HEK293 (cell line): ENCODE results near the gene BICC1.

Source experiments
- CTCF ChIA-PET: fragments of 350-600 bp; formaldehyde crosslinking; extraction: SDS; loops from one replicate; lab custom pipeline; 2021; ENCODE audit warnings: antibody characterized with exemption; lab: Yijun Ruan, JAX
- POLR2A ChIA-PET: fragments of 300-600 bp; formaldehyde crosslinking; extraction: SDS; loops from one replicate; lab custom pipeline; 2020; ENCODE audit warnings: antibody characterized with exemption, inconsistent platforms; lab: Yijun Ruan, JAX
- H3K27ac ChIP-seq: fragments of 200-500 bp; sonication (Bioruptor generic); 2 replicates; pipeline ENCODE4 v1.5.1; 2014; ENCODE audit warnings: low read depth, low read length, control low read depth, inconsistent platforms; ENCODE audit errors: extremely low read depth
- H3K36me3 ChIP-seq, 2 experiments: fragments of 200-500 bp in 1 of 2; sonication (Bioruptor generic) in 1 of 2; 1 replicate in 1 of 2; 2 replicates in 1 of 2; pipeline ENCODE4 v1.5.1; 2014 to 2017; ENCODE audit warnings: inconsistent platforms in 2 of 2, low read length in 2 of 2; ENCODE audit not compliant: control insufficient read depth in 2 of 2, insufficient read depth in 1 of 2
- H3K4me1 ChIP-seq: fragments of 200-500 bp; sonication (Bioruptor generic); 2 replicates; pipeline ENCODE4 v1.5.1; 2014; ENCODE audit warnings: mild to moderate bottlenecking, low read length, inconsistent platforms; ENCODE audit not compliant: control insufficient read depth, insufficient read depth
- H3K4me3 ChIP-seq: 2 replicates; pipeline ENCODE4 v1.5.1; 2011; ENCODE audit warnings: low read depth, mild to moderate bottlenecking, control low read depth, low read length, moderate library complexity
- H3K9me3 ChIP-seq: fragments of 200-500 bp; sonication (Bioruptor generic); 2 replicates; pipeline ENCODE4 v1.5.1; 2014; ENCODE audit warnings: low read depth, low read length, inconsistent platforms; ENCODE audit not compliant: control insufficient read depth, insufficient read depth
- HOXA7 ChIP-seq: sonication (generic); formaldehyde crosslinking; IDR thresholded peaks from 2 replicates; pipeline ENCODE4 v1.8.1; 2022; ENCODE audit warnings: missing genetic modification reagents, borderline replicate concordance
- HOXD13 ChIP-seq: sonication (generic); formaldehyde crosslinking; IDR thresholded peaks from 2 replicates; pipeline ENCODE4 v1.8.0; 2022; ENCODE audit warnings: missing genetic modification reagents, borderline replicate concordance
- KLF9 ChIP-seq: fragments of 450-650 bp; formaldehyde crosslinking; IDR thresholded peaks from 2 replicates; pipeline ENCODE4 v1.5.1; 2016; ENCODE audit warnings: missing biosample characterization, missing genetic modification characterization, low read depth
- PRDM4 ChIP-seq: fragments of 450-650 bp; formaldehyde crosslinking; IDR thresholded peaks from 2 replicates; pipeline ENCODE4 v1.5.1; 2017; ENCODE audit warnings: missing biosample characterization, missing genetic modification characterization
- PRDM6 ChIP-seq: fragments of 450-650 bp; formaldehyde crosslinking; IDR thresholded peaks from 2 replicates; pipeline ENCODE4 v1.5.1; 2017; ENCODE audit warnings: missing biosample characterization, missing genetic modification characterization
- REST ChIP-seq: fragments of 450-650 bp; formaldehyde crosslinking; IDR thresholded peaks from 2 replicates; pipeline ENCODE4 v1.5.1; 2016; ENCODE audit warnings: missing biosample characterization, missing genetic modification characterization
- ZBTB17 ChIP-seq: fragments of 450-650 bp; formaldehyde crosslinking; IDR thresholded peaks from 2 replicates; pipeline ENCODE4 v1.5.1; 2016; ENCODE audit warnings: missing biosample characterization, missing genetic modification characterization
- ZBTB44 ChIP-seq: fragments of 450-650 bp; IDR thresholded peaks from 2 replicates; pipeline ENCODE4 v1.5.1; 2018; ENCODE audit warnings: missing biosample characterization, mild to moderate bottlenecking, missing genetic modification characterization
- ZNF221 ChIP-seq: fragments of 450-650 bp; formaldehyde crosslinking; IDR thresholded peaks from 2 replicates; pipeline ENCODE4 v1.5.1; 2017; ENCODE audit warnings: missing biosample characterization, missing genetic modification characterization, borderline replicate concordance
- ZNF23 ChIP-seq: fragments of 450-650 bp; formaldehyde crosslinking; IDR thresholded peaks from 2 replicates; pipeline ENCODE4 v1.5.1; 2016; ENCODE audit warnings: missing biosample characterization, missing genetic modification characterization, borderline replicate concordance
- ZNF266 ChIP-seq: fragments of 450-650 bp; formaldehyde crosslinking; IDR thresholded peaks from 2 replicates; pipeline ENCODE4 v1.5.1; 2016; ENCODE audit warnings: missing biosample characterization, missing genetic modification characterization, low read depth
- ZNF341 ChIP-seq: fragments of 450-650 bp; formaldehyde crosslinking; IDR thresholded peaks from 2 replicates; pipeline ENCODE4; 2016; ENCODE audit warnings: low read depth, missing biosample characterization, missing genetic modification characterization
- ZNF350 ChIP-seq: fragments of 450-650 bp; formaldehyde crosslinking; IDR thresholded peaks from 2 replicates; pipeline ENCODE4 v1.5.0; 2017; ENCODE audit warnings: missing biosample characterization, mild to moderate bottlenecking, missing genetic modification characterization
- ZNF530 ChIP-seq: fragments of 450-650 bp; formaldehyde crosslinking; IDR thresholded peaks from 2 replicates; pipeline ENCODE4 v1.5.1; 2016; ENCODE audit warnings: low read depth, missing biosample characterization, missing genetic modification characterization
- ZNF660 ChIP-seq: fragments of 450-650 bp; IDR thresholded peaks from 2 replicates; pipeline ENCODE4 v1.5.1; 2018; ENCODE audit warnings: missing biosample characterization, mild to moderate bottlenecking, missing genetic modification characterization

The BICC1 gene

GRCh38 chr10:58867683-58868082, 355.0 kb downstream of the BICC1 start:
- ChIA-PET CTCF (no interaction called here), POLR2A (no interaction called here)
- Histone ChIP-seq H3K36me3 (no peaks in the 10 kb centered on the region), H3K4me3 (no peak overlapping the region), H3K4me1 (no peaks in the 10 kb centered on the region), H3K9me3 (no peaks in the 10 kb centered on the region), H3K27ac (no peak overlapping the region)
- TF ChIP-seq ZNF660 (no peak), ZNF23 (tag by site-specific recombination) (no peak), ZBTB17 (tag by site-specific recombination) (no peak), ZNF221 (no peak), PRDM4 (tag by site-specific recombination) (no peak), ZNF266 (tag by site-specific recombination) (no peak)

- POLR2A ChIA-PET: no interaction called here
- TF ChIP-seq ZNF350 (tag by site-specific recombination) (no peak), ZBTB44 (tag by site-specific recombination) (no peak), ZNF530 (tag by site-specific recombination) (no peak), PRDM6 (tag by site-specific recombination) (no peak), HOXD13 (CRISPR knock-in tag) (no peak), REST (tag by site-specific recombination) (no peak), KLF9 (tag by site-specific recombination) (no peak), HOXA7 (CRISPR knock-in tag) (no peak), ZNF341 (tag by site-specific recombination) (no peak)
- TF ChIP-seq, all 188 proteins: peak for 0
- no peaks in the 10 kb centered on the region for H3K36me3 ChIP-seq
- H3K27ac ChIP-seq: no peak overlapping the region
- CTCF ChIA-PET: no interaction called here
- no peaks in the 10 kb centered on the region for H3K9me3 ChIP-seq
- no peaks in the 10 kb centered on the region for H3K4me1 ChIP-seq
- no peak overlapping the region for H3K4me3 ChIP-seq
Observed at GRCh38 chr10:58868736-58869435, 356.2 kb downstream of the BICC1 start.
